ENCODE measurements around the gene SLC25A41.
A peak's percentile ranks its signal among the peaks of the same experiment; 100 is the strongest.

Gene SLC25A41

GRCh38 chr19:6479836-6480398 lies 46.4 kb upstream of the SLC25A41 start:
- DNase-seq: no peak
- Histone ChIP-seq H3K9ac (ENCODE audit: low read length) (no peak overlapping the region), H3K4ac (ENCODE audit: low read depth, low read length) (no peak overlapping the region)

GRCh38 chr19:6478815-6479214 lies 45.3 kb upstream of the SLC25A41 start:
- Histone ChIP-seq H3K9ac (ENCODE audit: low read length) (no peak overlapping the region), H2BK15ac (replicated peaks; ENCODE audit: low read depth) (no peak overlapping the region), H3K27ac (ENCODE audit: low read depth, low read length) (no peak overlapping the region), H3K4me1 (ENCODE audit: control insufficient read depth, low read depth, low read length) (no peaks in the 10 kb centered on the region), H3K18ac (ENCODE audit: low read length) (no peak overlapping the region), H2BK120ac (ENCODE audit: low read depth, low read length) (no peak overlapping the region), H3K4me3 (ENCODE audit: low read length) (no peak overlapping the region), H3K4me2 (ENCODE audit: low read length) (no peak overlapping the region), H4K5ac (ENCODE audit: low read length) (no peak overlapping the region), H3K27me3 (ENCODE audit: insufficient read depth, low read length, poor library complexity) (no peaks in the 10 kb centered on the region), H3K23ac (ENCODE audit: low read length) (no peak overlapping the region), H4K8ac (ENCODE audit: low read depth, low read length) (no peak overlapping the region), H3K56ac (ENCODE audit: low read length) (no peak overlapping the region), H3K4ac (ENCODE audit: low read depth, low read length) (no peak overlapping the region), H3K79me2 (ENCODE audit: control insufficient read depth, insufficient read depth, low read length) (no peaks in the 10 kb centered on the region), H2BK5ac (ENCODE audit: low read length) (no peak overlapping the region), H3K79me1 (ENCODE audit: low read length) (no peaks in the 10 kb centered on the region), H2AK5ac (ENCODE audit: low read length) (no peak overlapping the region), H3K36me3 (ENCODE audit: control insufficient read depth, insufficient read depth, low read length) (no peaks in the 10 kb centered on the region)
- DNase-seq: no peak
- WGBS (ENCODE audit: extremely low coverage, insufficient coverage, low lambda C conversion rate): no CpG with 5 or more reads among the region's 13 CpGs

More at GRCh38 chr19:6479836-6480398, 46.4 kb upstream of the SLC25A41 start:
- no peaks in the 10 kb centered on the region for H3K36me3 ChIP-seq (ENCODE audit: control insufficient read depth, insufficient read depth, low read length)
- no peak overlapping the region for H2AK5ac ChIP-seq (ENCODE audit: low read length)
- no peak overlapping the region for H4K8ac ChIP-seq (ENCODE audit: low read depth, low read length)
- H2BK5ac ChIP-seq (ENCODE audit: low read length): no peak overlapping the region
- no peak overlapping the region for H3K23ac ChIP-seq (ENCODE audit: low read length)
- no peak overlapping the region for H3K4me3 ChIP-seq (ENCODE audit: low read length)
- no peaks in the 10 kb centered on the region for H3K27me3 ChIP-seq (ENCODE audit: insufficient read depth, low read length, poor library complexity)
- no peak overlapping the region for H3K56ac ChIP-seq (ENCODE audit: low read length)
- H3K4me2 ChIP-seq (ENCODE audit: low read length): no peak overlapping the region
- WGBS (ENCODE audit: extremely low coverage, insufficient coverage, low lambda C conversion rate): no CpG with 5 or more reads among the region's 7 CpGs
- H3K79me2 ChIP-seq (ENCODE audit: control insufficient read depth, insufficient read depth, low read length): no peaks in the 10 kb centered on the region
- no peaks in the 10 kb centered on the region for H3K79me1 ChIP-seq (ENCODE audit: low read length)
- H3K18ac ChIP-seq (ENCODE audit: low read length): no peak overlapping the region
- H2BK120ac ChIP-seq (ENCODE audit: low read depth, low read length): no peak overlapping the region
- H2BK15ac ChIP-seq (replicated peaks; ENCODE audit: low read depth): no peak overlapping the region
- H4K5ac ChIP-seq (ENCODE audit: low read length): no peak overlapping the region
- H3K4me1 ChIP-seq (ENCODE audit: control insufficient read depth, low read depth, low read length): no peaks in the 10 kb centered on the region
- H3K27ac ChIP-seq (ENCODE audit: low read depth, low read length): no peak overlapping the region

- peak overlapping the region; percentile 73 for H3K56ac ChIP-seq (ENCODE audit: low read length)
- DNase-seq: no peak
Measured at GRCh38 chr19:6476896-6477431, 43.4 kb upstream of the SLC25A41 start.

GRCh38 chr19:6476155-6476895 lies 42.8 kb upstream of the SLC25A41 start:
- WGBS (ENCODE audit: extremely low coverage, insufficient coverage, low lambda C conversion rate): no CpG with 5 or more reads among the region's 33 CpGs
- Histone ChIP-seq H3K23ac (ENCODE audit: low read length) (no peak overlapping the region), H3K79me1 (ENCODE audit: low read length) (no peaks in the 10 kb centered on the region), H3K4ac (ENCODE audit: low read depth, low read length) (no peak overlapping the region), H3K36me3 (ENCODE audit: control insufficient read depth, insufficient read depth, low read length) (no peaks in the 10 kb centered on the region), H3K4me3 (ENCODE audit: low read length) (peak overlapping the region; percentile 43), H3K56ac (ENCODE audit: low read length) (no peak overlapping the region), H3K18ac (ENCODE audit: low read length) (no peak overlapping the region), H2BK15ac (replicated peaks; ENCODE audit: low read depth) (no peak overlapping the region), H2BK120ac (ENCODE audit: low read depth, low read length) (no peak overlapping the region), H3K9ac (ENCODE audit: low read length) (peak overlapping the region; percentile 52), H3K27ac (ENCODE audit: low read depth, low read length) (no peak overlapping the region), H3K27me3 (ENCODE audit: insufficient read depth, low read length, poor library complexity) (no peaks in the 10 kb centered on the region), H3K4me2 (ENCODE audit: low read length) (peak overlapping the region; percentile 99), H2AK5ac (ENCODE audit: low read length) (no peak overlapping the region), H4K8ac (ENCODE audit: low read depth, low read length) (no peak overlapping the region), H3K79me2 (ENCODE audit: control insufficient read depth, insufficient read depth, low read length) (no peaks in the 10 kb centered on the region), H3K4me1 (ENCODE audit: control insufficient read depth, low read depth, low read length) (no peaks in the 10 kb centered on the region), H4K5ac (ENCODE audit: low read length) (no peak overlapping the region), H2BK5ac (ENCODE audit: low read length) (no peak overlapping the region)
- DNase-seq: peak; percentile 99

More at GRCh38 chr19:6476896-6477431, 43.4 kb upstream of the SLC25A41 start:
- H3K4ac ChIP-seq (ENCODE audit: low read depth, low read length): no peak overlapping the region
- no peak overlapping the region for H4K5ac ChIP-seq (ENCODE audit: low read length)
- no peaks in the 10 kb centered on the region for H3K79me2 ChIP-seq (ENCODE audit: control insufficient read depth, insufficient read depth, low read length)
- H3K23ac ChIP-seq (ENCODE audit: low read length): no peak overlapping the region
- no peak overlapping the region for H3K27ac ChIP-seq (ENCODE audit: low read depth, low read length)
- no peaks in the 10 kb centered on the region for H3K36me3 ChIP-seq (ENCODE audit: control insufficient read depth, insufficient read depth, low read length)
- WGBS (ENCODE audit: extremely low coverage, insufficient coverage, low lambda C conversion rate): no CpG with 5 or more reads among the region's 29 CpGs
- H3K18ac ChIP-seq (ENCODE audit: low read length): no peak overlapping the region
- H3K4me3 ChIP-seq (ENCODE audit: low read length): peak overlapping the region; percentile 32
- H3K4me2 ChIP-seq (ENCODE audit: low read length): peak overlapping the region; percentile 91
- no peaks in the 10 kb centered on the region for H3K27me3 ChIP-seq (ENCODE audit: insufficient read depth, low read length, poor library complexity)
- H3K9ac ChIP-seq (ENCODE audit: low read length): peak overlapping the region; percentile 52
- H2BK120ac ChIP-seq (ENCODE audit: low read depth, low read length): no peak overlapping the region
- H2BK15ac ChIP-seq (replicated peaks; ENCODE audit: low read depth): no peak overlapping the region
- H2BK5ac ChIP-seq (ENCODE audit: low read length): no peak overlapping the region
- H2AK5ac ChIP-seq (ENCODE audit: low read length): no peak overlapping the region
- no peaks in the 10 kb centered on the region for H3K4me1 ChIP-seq (ENCODE audit: control insufficient read depth, low read depth, low read length)
- H3K79me1 ChIP-seq (ENCODE audit: low read length): no peaks in the 10 kb centered on the region
- H4K8ac ChIP-seq (ENCODE audit: low read depth, low read length): no peak overlapping the region

DNA sequence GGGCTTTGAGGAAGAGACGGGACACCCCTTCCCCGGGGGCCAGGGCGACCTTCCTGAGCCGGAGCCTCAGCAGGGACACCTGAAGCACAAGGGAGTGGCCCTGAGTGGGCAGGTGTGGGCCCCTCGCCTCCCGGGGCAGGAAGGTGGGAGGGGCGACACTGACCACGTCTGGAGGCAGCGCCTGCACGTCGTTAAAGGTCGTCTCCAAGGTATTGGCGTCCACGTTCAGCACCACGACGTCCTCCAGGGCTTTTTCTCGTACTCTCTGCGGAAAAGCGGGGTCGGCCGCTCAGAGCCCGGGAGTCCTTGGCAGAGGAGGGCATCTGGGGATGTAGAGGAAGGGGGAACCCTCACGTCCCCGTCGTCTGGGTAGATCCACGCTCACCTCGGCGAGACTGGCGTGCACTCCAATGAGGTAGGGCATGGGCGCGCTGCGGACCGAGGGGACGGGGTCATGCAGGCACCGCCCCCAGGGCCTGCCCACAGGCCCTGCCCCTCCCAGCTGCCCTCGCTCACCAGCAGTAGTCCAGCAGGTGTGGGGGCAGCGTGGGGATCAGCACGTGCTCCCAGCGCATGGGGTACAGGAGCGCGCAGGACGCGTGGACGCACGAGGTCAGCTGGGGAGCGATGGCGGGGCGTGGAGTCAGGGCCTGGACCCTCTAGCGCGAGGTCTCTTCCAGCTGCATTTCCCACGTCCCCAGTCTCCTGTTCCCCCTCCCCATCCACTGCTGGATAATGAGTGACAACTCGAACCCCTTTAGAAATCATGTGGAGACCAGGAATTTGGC lies 42.0 kb upstream of the SLC25A41 start:
- Histone ChIP-seq H3K27ac (ENCODE audit: low read depth, low read length) (no peak overlapping the region), H3K79me1 (ENCODE audit: low read length) (no peaks in the 10 kb centered on the region), H2BK5ac (ENCODE audit: low read length) (no peak overlapping the region), H3K27me3 (ENCODE audit: insufficient read depth, low read length, poor library complexity) (no peaks in the 10 kb centered on the region), H3K4me1 (ENCODE audit: control insufficient read depth, low read depth, low read length) (no peaks in the 10 kb centered on the region), H3K18ac (ENCODE audit: low read length) (no peak overlapping the region), H3K36me3 (ENCODE audit: control insufficient read depth, insufficient read depth, low read length) (no peaks in the 10 kb centered on the region), H2BK120ac (ENCODE audit: low read depth, low read length) (no peak overlapping the region), H4K8ac (ENCODE audit: low read depth, low read length) (no peak overlapping the region), H3K9ac (ENCODE audit: low read length) (peak overlapping the region; percentile 43), H3K79me2 (ENCODE audit: control insufficient read depth, insufficient read depth, low read length) (no peaks in the 10 kb centered on the region), H3K23ac (ENCODE audit: low read length) (no peak overlapping the region), H3K4me2 (ENCODE audit: low read length) (peak overlapping the region; percentile 99), H2BK15ac (replicated peaks; ENCODE audit: low read depth) (no peak overlapping the region), H2AK5ac (ENCODE audit: low read length) (no peak overlapping the region), H4K5ac (ENCODE audit: low read length) (no peak overlapping the region), H3K56ac (ENCODE audit: low read length) (peak overlapping the region; percentile 81), H3K4ac (ENCODE audit: low read depth, low read length) (no peak overlapping the region), H3K4me3 (ENCODE audit: low read length) (peak overlapping the region; percentile 43)
- no CpG with 5 or more reads among the region's 52 CpGs for WGBS (ENCODE audit: extremely low coverage, insufficient coverage, low lambda C conversion rate)
- peak; percentile 39 for DNase-seq

Data from mesendoderm (in vitro differentiated cells).